Stimulated activated naive CD8-positive, alpha-beta T cell treated with anti-CD3 and anti-CD28 coated beads, Interleukin-15, Interleukin-2, amounts not matched to agents 100 U/mL and 50 U/mL, for 24 hours (primary cell): Measurements from ENCODE around the gene PDZD7.
"Not testable (repeated sequence)": the region's sequence is repeated elsewhere in the genome, so short reads cannot be mapped to it uniquely, and the experiment has no call there.

Source experiments
- ATAC-seq: fragments of 150-1000 bp; cut with Tn5 transposase; one replicate; pipeline ENCODE4 v1.10.0; 2021
- DNase-seq: peaks from one replicate; pipeline ENCODE4 v3.0.0; 2021

Gene PDZD7

GRCh38 chr10:101040851-101041250 lies 9.9 kb upstream of the PDZD7 start:
- DNase-seq = no peak
- ATAC-seq = no peak

- ATAC-seq = no peak
- DNase-seq = no peak
These were observed 9.1 kb upstream of the PDZD7 start for GRCh38 chr10:101040061-101040460.

GRCh38 chr10:101038484-101038883 lies 7.6 kb upstream of the PDZD7 start:
- no peak for ATAC-seq

GRCh38 chr10:101036726-101037125 lies 5.8 kb upstream of the PDZD7 start:
- ATAC-seq (no peak), DNase-seq (no peak)

More at GRCh38 chr10:101038484-101038883, 7.6 kb upstream of the PDZD7 start:
- DNase-seq = no peak

- DNase-seq = no peak
- ATAC-seq = no peak
These were observed 5.2 kb upstream of the PDZD7 start for GRCh38 chr10:101035916-101036702.

- ATAC-seq (no peak), DNase-seq (no peak)
These were observed 4.4 kb upstream of the PDZD7 start for GRCh38 chr10:101035314-101035713.

GRCh38 chr10:101034404-101034803 lies 3.5 kb upstream of the PDZD7 start:
- not testable (repeated sequence) for ATAC-seq, DNase-seq

GRCh38 chr10:101033276-101033675 lies 2.3 kb upstream of the PDZD7 start:
- DNase-seq (no peak), ATAC-seq (no peak)

GRCh38 chr10:101032637-101033224 lies 1.8 kb upstream of the PDZD7 start:
- peak; percentile 79 for ATAC-seq
- DNase-seq = peak; percentile 70

GRCh38 chr10:101031796-101032636 lies 1.1 kb upstream of the PDZD7 start:
- peak; percentile 47 for ATAC-seq
- DNase-seq = peak; percentile 79

- ATAC-seq (no peak), DNase-seq (no peak)
These were observed 317 bp downstream of the PDZD7 start for GRCh38 chr10:101030496-101031127.

- no peak for ATAC-seq
- DNase-seq = no peak
These were observed 1.2 kb downstream of the PDZD7 start for GRCh38 chr10:101029520-101030295.

- DNase-seq (no peak), ATAC-seq (no peak)
These were observed 2.2 kb downstream of the PDZD7 start for GRCh38 chr10:101028446-101029337.

GRCh38 chr10:101027106-101027720 lies 3.7 kb downstream of the PDZD7 start:
- ATAC-seq (no peak), DNase-seq (no peak)

- no peak for DNase-seq
These were observed 7.8 kb downstream of the PDZD7 start for GRCh38 chr10:101022967-101023705.

GRCh38 chr10:101021692-101022251 lies 9.2 kb downstream of the PDZD7 start:
- DNase-seq (no peak), ATAC-seq (no peak)

More at GRCh38 chr10:101022967-101023705, 7.8 kb downstream of the PDZD7 start:
- no peak for ATAC-seq

- DNase-seq = no peak
- ATAC-seq = no peak
These were observed 9.7 kb downstream of the PDZD7 start for GRCh38 chr10:101021239-101021638.

- no peak for DNase-seq
These were observed 10.4 kb downstream of the PDZD7 start for GRCh38 chr10:101020427-101021075.

GRCh38 chr10:101019440-101019703 lies 11.6 kb downstream of the PDZD7 start:
- ATAC-seq = no peak
- DNase-seq = no peak

More at GRCh38 chr10:101020427-101021075, 10.4 kb downstream of the PDZD7 start:
- ATAC-seq = no peak
